Measurements from ENCODE around the gene ZHX3.

The ZHX3 gene

GRCh38 chr20:41182296-41183212, 135.0 kb downstream of the ZHX3 start:
- no peak for DNase-seq

GRCh38 chr20:41181567-41181966, 136.0 kb downstream of the ZHX3 start:
- no peak for DNase-seq

- DNase-seq, result no peak
Measured at GRCh38 chr20:41180599-41181333, 136.8 kb downstream of the ZHX3 start.

GRCh38 chr20:41179961-41180360, 137.6 kb downstream of the ZHX3 start:
- no peak for DNase-seq

GRCh38 chr20:41178904-41179432, 138.6 kb downstream of the ZHX3 start:
- peak; percentile 4 for DNase-seq

GRCh38 chr20:41178495-41178894, 139.0 kb downstream of the ZHX3 start:
- DNase-seq, result no peak

- no peak for DNase-seq
Measured at GRCh38 chr20:41177636-41178035, 139.9 kb downstream of the ZHX3 start.

- no peak for DNase-seq
Measured at GRCh38 chr20:41176711-41177552, 140.6 kb downstream of the ZHX3 start.

- no peak for DNase-seq
Measured at GRCh38 chr20:41175727-41176330, 141.7 kb downstream of the ZHX3 start.

GRCh38 chr20:41175201-41175651, 142.3 kb downstream of the ZHX3 start:
- DNase-seq, result no peak

- DNase-seq, result no peak
Measured at GRCh38 chr20:41174782-41175181, 142.7 kb downstream of the ZHX3 start.

GRCh38 chr20:41174373-41174772, 143.2 kb downstream of the ZHX3 start:
- DNase-seq, result no peak

GRCh38 chr20:41173791-41174341, 143.7 kb downstream of the ZHX3 start:
- DNase-seq, result no peak

- peak; percentile 34 for DNase-seq
Measured at GRCh38 chr20:41173161-41173721, 144.3 kb downstream of the ZHX3 start.

- DNase-seq, result no peak
Measured at GRCh38 chr20:41172296-41173140, 145.0 kb downstream of the ZHX3 start.

- DNase-seq, result no peak
Measured at GRCh38 chr20:41171736-41172295, 145.7 kb downstream of the ZHX3 start.

GRCh38 chr20:41170386-41171105, 147.0 kb downstream of the ZHX3 start:
- no peak for DNase-seq

GRCh38 chr20:41169791-41170351, 147.7 kb downstream of the ZHX3 start:
- DNase-seq, result no peak

GRCh38 chr20:41169162-41169690, 148.3 kb downstream of the ZHX3 start:
- DNase-seq, result no peak

Measured in NCI-H748 treated with DMSO at 0.1 percent for 48 hours (cell line).